GM21447 (cell line): Measurements from ENCODE around the gene CABP1.

ENCODE experiments used
- ATAC-seq: cut with Tn5 transposase; IDR thresholded peaks from one replicate; pipeline ENCODE4 v1.9.1; 2021; ENCODE audit not compliant: unreplicated experiment

CABP1 gene

DNA sequence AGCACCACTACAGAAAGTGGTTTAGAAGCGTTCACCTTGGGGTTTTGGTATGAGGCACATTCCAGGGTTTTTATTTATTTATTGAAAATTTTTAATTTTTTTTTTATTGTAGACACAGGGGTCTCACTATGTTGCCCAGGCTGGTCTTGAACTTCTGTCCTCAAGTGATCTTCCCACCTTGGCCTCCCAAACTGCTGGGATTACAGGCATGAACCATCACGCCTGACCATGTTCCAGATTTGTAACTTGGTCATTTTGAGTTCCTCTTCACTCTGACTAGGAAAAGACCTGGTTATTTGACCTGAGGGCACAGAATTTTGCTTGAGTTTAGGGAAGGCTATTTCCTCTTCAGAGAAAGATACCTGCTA, 49.6 kb downstream of the CABP1 start:
- no peak for ATAC-seq

DNA sequence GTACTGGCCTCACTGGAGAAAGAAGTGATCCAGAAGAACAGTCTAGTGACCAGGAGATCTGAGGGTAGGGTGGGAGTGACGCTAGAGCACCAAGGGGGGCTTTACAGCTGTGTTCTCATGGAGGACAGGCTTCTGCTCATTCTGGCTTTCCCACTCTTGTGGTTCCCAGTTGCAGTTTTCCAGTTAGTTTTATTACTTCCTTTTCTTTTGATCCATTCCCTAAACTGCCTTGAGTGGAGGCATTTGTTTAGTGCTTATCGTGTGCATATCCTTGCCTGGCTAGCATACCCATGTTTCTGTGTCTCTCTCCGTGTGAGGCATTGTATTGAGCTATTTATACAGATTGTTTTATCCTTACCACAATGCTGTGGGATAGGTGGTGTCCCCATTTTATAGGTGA, 50.6 kb downstream of the CABP1 start:
- no peak for ATAC-seq

- ATAC-seq = no peak
Measured at GRCh38 chr12:120692524-120693033, 52.2 kb downstream of the CABP1 start.

DNA sequence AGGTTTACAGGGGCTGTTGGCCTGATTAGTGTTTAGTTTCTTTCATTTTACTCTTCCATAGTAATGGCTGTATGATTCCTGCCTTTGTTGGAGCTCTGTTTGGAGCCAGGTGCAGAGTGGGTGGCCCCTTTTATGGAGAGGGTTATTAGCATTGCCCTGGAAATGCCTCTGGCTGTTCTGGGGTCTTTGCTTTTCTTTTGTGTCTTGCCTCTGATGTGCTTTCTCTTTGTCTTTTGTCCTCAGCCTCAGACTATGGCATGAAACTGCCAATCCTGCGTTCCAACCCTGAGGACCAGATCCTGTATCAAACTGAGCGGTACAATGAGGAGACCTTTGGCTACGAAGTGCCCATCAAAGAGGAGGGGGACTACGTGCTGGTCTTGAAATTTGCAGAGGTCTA, 53.4 kb downstream of the CABP1 start:
- no peak for ATAC-seq

DNA sequence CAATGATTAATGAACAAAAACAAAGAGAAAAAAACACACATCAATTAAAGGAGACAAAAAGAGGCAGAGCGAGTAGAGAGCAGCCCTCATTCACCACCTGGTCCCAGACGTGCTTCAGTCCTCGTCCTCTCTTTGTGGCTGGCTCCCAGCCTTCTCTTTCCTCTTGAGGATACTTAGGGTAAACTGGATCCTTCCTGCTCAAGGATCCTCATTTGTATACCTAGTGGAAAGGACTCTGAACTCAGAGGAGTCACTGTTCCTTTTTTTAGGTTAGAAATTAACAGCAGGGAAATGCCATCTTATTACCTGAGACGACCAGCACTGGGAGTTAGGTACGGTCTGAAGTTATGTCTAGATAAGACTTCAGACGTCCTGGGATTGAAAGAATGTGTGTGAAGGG, 56.2 kb downstream of the CABP1 start:
- ATAC-seq = no peak

DNA sequence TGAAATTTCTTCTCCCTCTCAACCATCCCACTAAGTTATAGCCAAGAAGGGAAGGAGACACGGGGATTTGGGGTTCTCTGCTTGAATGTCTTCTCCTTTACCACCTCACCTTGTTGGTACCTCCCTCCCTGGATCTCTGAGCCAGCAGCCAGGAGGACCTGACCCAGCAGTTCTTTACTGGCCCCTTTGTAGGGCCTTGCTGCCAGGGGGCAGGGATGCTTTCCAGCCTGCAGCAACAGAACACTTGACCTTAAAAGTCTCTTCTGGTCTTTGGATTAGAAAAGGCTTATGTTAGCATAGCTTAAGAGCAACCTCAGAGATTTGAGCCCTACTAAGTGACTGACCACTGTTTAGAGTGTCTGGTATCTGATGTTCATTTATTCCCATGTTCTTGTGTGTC, 56.9 kb downstream of the CABP1 start:
- ATAC-seq = no peak

DNA sequence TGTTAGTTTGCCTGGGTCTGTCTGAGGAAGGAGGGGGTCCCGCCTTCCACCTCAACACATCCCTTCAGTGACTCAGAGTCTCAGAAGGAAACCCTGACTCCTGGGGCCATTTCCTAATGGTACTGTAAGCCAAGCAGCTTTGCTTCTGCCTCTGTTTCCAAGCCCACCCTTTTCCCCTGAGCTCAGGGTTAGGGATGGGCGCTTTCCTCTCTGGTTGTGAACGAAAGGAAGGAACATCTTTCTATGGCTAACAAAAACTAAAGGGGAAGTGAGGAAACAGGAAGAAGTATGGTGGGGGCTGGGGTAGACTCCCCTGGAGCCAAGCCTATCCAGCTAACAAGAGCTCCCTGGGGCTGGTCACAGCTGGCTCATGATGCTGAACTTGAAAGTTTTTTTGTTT, 58.2 kb downstream of the CABP1 start:
- no peak for ATAC-seq

GRCh38 chr12:120699553-120699952, 59.1 kb downstream of the CABP1 start:
- ATAC-seq = no peak

DNA sequence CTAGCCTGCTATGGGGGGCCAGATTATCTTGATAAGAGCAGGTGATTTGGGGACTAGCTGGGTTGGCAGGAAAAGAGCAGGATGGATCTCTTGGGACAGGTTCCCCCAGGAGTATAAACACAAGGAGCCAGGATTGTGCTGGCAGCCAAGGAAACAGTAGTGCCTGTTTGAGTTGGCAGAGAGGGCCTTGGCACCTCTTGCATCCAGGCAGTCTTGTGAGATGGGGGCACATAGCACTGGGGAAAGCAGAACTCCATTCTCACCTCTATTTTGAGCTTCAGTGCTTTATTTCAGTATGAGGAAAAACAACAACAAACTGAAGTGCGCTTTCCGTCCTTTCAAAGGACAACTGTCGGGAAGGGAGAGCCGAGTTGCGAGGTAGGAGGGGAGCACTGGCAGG, 60.5 kb downstream of the CABP1 start:
- no peak for ATAC-seq

- no peak for ATAC-seq
Measured at GRCh38 chr12:120702637-120703036, 62.2 kb downstream of the CABP1 start.

DNA sequence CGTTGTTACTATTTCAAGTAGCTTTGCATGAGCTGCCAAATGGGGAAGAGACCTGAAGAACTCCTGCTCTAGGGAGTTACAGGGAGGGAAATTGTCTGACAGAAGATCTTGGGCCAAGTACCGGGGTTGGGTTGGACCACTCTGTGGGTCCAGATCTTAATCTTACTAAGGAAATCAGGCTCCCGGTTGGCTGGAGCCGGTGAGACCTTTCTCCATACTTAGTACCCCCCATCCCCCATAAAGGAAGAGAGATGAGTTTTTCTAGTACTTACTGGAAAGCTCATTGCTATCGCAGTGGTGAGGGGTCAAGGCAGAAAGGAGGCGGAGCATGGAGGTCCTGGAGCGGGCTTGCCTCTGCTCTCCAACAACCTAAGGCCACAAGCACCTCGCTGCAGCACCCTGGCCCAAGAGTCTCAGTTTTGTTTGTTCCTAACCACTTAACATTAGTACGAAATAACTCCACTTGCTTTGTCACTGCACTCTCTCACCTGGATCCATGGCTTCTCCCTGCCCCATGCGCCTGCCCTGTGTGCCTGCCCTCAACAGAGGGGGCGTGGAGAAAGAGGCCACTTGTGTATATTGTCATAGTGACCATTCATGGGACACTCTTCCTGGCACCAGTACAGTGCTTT, 63.0 kb downstream of the CABP1 start:
- ATAC-seq = no peak

- no peak for ATAC-seq
Measured at GRCh38 chr12:120705618-120706017, 65.2 kb downstream of the CABP1 start.

- ATAC-seq = no peak
Measured at GRCh38 chr12:120706029-120706428, 65.6 kb downstream of the CABP1 start.

DNA sequence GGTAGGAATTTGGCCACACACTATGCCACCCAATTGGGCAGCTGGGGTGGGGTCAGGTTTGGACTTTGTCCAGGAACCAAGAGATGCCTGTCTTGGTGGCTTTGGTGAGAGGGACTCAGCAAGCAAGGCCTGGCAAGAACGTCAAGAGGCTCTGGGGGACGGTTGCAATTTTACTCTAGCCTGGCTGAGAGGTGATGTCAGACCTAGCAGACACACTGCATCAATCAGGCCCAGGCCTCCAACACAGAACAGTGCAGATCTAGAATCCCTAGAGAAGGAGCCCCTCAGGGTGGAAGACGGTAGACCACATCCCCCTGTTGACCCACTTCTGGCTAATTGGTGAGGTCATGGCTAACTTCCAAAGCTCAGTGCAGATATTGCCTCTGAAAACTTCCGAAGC, 68.2 kb downstream of the CABP1 start:
- no peak for ATAC-seq

GRCh38 chr12:120710031-120710804, 69.8 kb downstream of the CABP1 start, which contains the start of gene UNC119B:
TSS of gene UNC119B (plus strand) at chr12:120710458. CDS start at chr12:120710475, 17 bp downstream.
- ATAC-seq = peak; percentile 67

GRCh38 chr12:120710805-120711296, 70.4 kb downstream of the CABP1 start:
- ATAC-seq = no peak

GRCh38 chr12:120711411-120711810, 71.0 kb downstream of the CABP1 start:
- no peak for ATAC-seq

- no peak for ATAC-seq
Measured at GRCh38 chr12:120712610-120713009, 72.2 kb downstream of the CABP1 start.

- no peak for ATAC-seq
Measured at GRCh38 chr12:120713861-120714482, 73.5 kb downstream of the CABP1 start.
